Measurements from ENCODE around the gene IL18RAP. TPM values are rescaled to one million over a fixed set of nuclear protein-coding genes. Genes with fewer than 3 reads are reported as not detected.

The IL18RAP gene
- total RNA-seq, 1 donor from 2014 or later: 4.2 TPM

DNA sequence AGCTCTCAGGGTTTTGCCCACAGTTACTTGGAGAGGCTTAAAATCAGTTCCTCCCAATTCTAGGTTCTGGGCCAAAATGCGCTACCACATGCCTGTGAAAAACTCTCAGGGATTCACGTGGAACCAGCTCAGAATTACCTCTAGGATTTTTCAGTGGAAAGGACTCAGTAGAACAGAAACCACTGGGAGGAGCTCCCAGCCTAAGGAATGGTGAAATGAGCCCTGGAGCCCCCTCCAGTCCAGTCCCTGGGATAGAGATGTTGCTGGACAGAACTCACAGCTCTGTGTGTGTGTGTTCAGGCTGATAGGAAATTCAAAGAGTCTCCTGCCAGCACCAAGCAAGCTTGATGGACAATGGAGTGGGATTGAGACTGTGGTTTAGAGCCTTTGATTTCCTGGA is 29.0 kb downstream of the IL18RAP start:
- intact Hi-C loops (cut with micrococcal nuclease): no loop called here

DNA sequence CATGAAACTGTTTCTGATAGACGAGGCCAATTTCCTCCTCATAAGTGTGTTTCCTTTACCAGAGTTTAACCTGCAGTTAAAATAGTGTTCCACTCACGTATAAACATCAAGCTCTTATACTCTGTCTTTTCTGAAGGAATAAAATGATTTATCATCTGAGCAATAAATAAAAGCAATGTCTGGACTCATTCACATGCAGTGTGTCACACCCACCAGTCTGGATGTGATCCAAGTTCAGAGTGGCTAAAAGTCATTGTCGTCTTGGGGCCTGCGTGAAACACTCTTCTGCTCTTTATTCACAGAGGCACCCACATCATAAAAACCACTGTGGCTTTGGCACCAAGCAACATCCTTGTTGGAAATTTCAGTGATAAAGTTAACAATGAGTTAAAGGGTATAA is 30.5 kb downstream of the IL18RAP start:
- intact Hi-C loops (cut with micrococcal nuclease): no loop called here

DNA sequence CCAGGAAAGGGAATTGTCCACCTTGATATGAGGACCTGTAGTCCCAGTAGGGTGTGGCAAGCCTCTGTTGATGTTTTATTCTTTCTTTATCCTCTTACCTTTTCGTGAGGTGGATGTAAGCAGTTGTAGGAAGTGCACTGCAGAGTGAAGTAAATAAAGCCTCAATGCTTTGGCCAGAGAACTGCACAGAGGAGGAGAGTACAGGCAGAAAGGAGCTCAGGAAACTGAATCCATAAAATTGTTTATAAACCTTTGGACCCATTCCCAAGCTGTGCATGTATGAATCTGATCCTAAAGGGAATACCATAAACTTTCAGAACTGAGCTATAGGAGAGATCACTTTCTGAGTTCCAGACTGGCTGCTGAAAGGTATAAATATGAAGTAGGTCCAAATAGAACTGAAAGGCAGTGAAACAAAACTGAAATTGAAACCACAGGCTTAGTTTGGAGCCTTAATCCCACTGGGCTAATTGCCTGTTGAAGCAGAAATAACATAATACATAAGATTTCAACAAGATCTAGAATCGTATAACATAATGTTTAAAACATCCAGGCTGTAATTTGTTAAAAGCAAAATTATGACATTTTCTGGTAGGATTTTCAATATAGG is 32.2 kb downstream of the IL18RAP start:
- intact Hi-C loops (cut with micrococcal nuclease): no loop called here

DNA sequence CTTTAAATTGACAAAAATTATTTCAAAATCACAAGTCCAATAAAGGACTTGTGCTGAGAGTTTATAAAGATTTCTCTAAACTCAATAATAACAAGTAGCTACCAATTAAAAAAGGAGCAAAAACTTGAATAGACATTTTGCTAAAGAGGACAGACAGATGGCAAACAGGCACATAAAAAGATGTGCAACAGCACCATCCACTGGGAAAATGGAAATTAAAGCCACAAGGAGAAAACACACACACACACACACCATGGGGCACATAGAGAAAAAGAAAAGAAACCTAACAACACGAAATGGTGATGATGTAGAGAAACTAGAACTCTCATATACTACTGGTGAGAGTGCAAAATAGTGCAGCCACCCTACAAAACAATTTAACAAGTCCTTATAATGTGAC is 37.5 kb downstream of the IL18RAP start:
- intact Hi-C loops (cut with micrococcal nuclease): no loop called here

DNA sequence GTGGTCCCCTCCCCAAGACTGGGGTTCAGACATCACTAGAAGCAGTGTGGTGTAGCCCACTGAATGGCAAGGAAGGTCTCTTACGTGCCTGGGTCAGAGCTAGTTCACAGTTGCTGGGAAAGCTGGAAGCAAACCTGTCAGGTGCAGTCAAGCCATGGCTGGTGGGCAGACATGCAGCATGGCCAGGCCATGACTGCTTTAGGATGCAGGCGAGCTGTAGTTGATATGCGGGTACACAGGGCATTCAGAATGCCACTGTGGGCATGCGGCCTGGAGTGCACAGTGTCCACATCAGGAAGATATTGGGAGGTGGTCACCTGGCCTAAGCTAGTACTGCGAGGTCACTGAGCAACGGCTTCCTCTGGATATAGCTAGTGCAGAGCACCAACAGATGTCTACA is 38.2 kb downstream of the IL18RAP start:
- intact Hi-C loops (cut with micrococcal nuclease): no loop called here

DNA sequence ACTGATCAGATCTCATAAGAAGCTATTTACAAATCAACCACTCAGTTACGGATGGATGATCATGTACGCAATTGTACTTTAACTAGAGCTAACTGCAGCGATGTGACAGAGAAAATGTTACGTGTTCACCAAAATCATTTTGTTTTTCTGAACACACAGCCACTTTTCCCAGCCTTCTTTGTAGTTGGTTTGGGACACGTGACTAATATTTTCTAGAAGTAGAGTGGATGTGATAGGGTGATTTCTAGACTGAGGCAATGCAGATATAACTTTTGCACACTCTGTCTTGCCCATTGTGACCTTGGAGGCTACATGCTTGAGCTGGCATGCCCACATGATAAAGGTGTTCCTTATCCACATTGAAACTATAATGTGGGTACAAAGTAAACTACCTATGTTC is 40.2 kb downstream of the IL18RAP start:
- intact Hi-C loops (cut with micrococcal nuclease): no loop called here

DNA sequence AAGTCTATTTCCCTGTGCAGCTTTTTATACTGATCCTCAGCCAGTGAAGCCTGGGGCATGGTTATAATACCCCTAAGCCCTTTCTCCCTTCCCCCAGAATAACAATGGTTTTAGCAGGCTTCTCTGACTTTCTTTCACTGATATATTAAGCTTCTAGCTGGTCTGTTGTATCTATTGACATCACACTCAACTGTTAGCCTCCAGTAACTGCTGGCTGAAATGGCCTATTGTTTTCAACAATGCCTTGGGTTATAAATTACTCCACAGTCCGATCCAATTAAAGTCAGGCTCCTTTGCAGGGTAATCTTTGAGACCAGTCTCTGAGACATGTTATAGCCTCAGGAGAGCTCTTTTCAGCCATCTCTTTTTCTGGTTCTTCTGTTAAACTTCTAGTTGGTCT is 47.2 kb downstream of the IL18RAP start:
- intact Hi-C loops (cut with micrococcal nuclease): loop anchor here (5.0 kb wide), 1 partner anchor 337 kb away; no protein-coding TSS in a partner anchor

DNA sequence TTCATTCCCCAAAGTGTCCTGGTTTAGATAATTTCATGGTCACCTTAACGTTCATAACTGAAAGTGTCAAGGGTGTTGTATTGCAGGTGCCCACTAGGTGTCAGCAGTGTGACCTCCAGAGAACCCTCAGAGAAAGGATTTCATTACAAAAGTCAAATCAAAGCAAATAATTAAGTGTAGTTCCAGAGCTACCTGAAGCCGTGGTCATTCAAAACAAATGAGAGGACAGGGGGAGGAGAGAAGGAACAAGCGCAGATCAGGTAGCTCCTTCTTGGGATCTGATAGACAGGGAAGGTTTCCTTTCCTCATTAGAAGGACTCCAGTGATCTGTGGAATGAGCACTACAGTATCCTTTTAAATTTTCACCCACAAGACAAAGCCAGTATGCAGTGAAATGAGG is 50.1 kb downstream of the IL18RAP start, which contains the start of gene SLC9A4:
Gene SLC9A4, plus strand, starts transcription at position 207 of the 400 bp plus-strand sequence. CDS start 534 bp downstream, outside the sequence.
- intact Hi-C loops (cut with micrococcal nuclease): loop anchor here (1.0 to 5.0 kb wide), 4 partner anchors 120 to 334 kb away; no protein-coding TSS in a partner anchor

DNA sequence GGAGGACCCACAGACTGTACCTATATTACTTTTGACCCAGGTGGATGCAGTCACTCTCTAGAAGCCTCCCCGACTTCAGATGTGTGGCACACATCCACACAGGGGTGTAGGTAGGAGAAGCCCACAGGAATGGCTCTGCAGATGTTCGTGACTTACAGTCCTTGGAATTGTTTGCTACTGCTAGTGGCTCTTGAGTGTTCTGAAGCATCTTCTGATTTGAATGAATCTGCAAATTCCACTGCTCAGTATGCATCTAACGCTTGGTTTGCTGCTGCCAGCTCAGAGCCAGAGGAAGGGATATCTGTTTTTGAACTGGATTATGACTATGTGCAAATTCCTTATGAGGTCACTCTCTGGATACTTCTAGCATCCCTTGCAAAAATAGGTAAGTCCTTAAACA is 50.7 kb downstream of the IL18RAP start:
- intact Hi-C loops (cut with micrococcal nuclease): loop anchor here (1.0 to 5.0 kb wide), 4 partner anchors 119 to 334 kb away; no protein-coding TSS in a partner anchor

DNA sequence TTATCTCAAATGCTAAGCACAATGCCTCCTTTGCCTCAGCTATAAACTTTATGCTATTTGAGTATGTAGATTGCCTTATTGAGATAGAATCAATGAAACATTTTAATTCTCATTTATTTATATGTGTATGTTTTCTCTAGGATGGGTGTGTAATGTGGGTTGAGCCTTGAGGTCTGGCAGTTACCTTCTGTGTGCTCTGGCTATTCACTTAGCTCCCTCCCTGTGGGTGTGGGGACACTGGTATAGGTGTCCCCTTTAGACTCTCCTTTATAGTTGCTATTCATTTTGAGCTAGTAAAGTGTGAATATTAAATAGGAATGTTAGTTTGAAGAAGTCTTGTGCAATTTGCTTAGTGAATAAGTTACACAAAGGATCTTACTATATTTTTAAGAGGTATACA is 51.8 kb downstream of the IL18RAP start:
- intact Hi-C loops (cut with micrococcal nuclease): loop anchor here (5.0 kb wide), 1 partner anchor 333 kb away; no protein-coding TSS in a partner anchor

DNA sequence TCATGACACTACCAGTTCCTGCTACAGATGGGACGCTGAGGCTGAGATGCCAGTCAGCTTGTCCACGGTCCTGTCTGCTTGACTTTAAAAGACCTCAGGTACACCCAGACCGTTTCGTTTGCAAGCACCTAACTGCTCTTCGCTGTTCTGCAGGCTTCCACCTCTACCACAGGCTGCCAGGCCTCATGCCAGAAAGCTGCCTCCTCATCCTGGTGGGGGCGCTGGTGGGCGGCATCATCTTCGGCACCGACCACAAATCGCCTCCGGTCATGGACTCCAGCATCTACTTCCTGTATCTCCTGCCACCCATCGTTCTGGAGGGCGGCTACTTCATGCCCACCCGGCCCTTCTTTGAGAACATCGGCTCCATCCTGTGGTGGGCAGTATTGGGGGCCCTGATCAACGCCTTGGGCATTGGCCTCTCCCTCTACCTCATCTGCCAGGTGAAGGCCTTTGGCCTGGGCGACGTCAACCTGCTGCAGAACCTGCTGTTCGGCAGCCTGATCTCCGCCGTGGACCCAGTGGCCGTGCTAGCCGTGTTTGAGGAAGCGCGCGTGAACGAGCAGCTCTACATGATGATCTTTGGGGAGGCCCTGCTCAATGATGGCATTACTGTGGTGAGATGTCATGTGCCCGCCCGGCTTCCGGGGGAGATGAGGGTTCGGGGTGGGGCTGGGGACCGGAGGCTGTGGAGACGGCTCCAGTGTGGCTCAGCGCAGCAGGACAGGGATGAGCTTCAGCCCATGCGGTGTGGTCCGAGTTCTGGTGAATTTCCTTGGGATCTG is 55.9 kb downstream of the IL18RAP start:
- intact Hi-C loops (cut with micrococcal nuclease): no loop called here

DNA sequence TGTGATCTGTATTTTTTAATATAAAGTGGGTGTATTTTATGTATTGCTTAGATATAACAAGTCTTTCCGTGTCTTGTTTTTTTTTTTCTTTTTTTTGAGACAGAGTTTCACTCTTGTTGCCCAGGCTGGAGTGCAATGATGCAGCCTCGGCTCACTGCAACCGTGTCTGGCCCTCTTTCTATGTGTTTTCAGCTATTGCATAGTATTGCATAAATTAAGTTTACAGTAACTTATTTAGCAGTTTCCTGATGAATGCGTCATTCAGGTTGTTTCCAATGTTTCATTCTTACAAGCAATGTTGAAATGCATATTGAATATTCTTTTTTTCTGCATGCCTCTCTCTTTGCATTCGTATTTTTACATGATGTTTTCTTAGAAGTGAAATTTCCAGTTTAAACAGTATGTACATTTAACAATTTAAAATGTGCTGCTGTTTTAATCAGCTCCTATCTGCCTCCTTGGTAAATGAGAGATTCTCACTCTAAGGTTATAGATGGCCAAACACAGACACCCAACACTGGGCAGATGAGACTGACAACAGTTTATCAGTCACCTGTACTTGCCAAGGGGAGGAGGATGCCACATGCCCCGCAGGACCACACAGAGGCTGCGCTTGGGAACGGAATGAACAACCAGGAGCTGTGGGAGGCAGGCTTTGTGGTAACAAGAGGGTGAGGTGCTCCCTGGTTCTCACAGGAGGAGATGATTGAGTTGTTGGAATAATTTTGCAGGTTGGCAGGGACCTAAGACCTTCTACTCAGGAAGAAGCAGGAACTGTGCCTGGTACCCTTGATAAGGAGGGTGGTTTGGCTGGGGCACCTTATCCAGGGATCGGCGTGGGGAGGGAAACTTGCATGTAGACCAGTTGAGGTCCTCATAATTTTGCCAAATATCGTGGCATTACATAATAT is 57.6 kb downstream of the IL18RAP start:
- intact Hi-C loops (cut with micrococcal nuclease): no loop called here

DNA sequence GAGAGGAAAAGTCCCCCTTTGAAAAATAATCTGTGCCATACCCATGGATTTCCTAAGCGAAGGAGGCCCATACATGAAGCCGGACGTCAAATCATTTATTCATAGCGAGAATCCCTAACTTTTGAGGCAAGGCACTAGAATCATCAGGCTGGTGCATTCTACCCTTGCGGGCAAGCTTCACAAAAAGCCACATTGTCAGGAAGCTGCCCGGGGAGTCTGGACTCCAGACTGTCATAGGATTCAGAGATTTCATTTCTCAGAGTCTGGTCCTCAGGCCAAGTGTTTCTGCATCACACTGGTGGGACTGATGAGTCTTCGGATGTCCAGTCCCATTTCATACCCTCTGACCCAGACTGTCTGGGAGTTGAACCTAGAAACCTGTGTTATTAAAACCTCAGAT is 59.0 kb downstream of the IL18RAP start:
- intact Hi-C loops (cut with micrococcal nuclease): no loop called here

DNA sequence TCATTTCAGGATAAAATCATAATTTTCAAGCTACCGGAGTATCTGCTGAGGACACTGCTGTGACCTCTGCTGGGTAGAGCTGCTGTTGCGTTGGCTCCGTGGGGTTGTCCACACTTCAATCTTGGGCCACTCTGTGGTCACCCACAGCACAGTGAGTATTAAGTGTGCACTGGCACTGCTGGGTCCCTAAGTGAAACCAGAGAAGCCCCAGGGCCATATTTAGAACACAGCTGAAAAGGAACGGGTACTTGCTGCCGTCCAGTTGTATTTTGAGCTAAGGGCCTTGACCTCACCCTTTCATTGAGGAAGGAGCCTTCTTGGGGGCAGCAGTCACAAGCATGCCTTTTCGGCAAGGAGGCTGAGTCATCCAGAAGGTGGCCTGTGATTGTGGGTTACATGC is 60.1 kb downstream of the IL18RAP start:
- intact Hi-C loops (cut with micrococcal nuclease): no loop called here

DNA sequence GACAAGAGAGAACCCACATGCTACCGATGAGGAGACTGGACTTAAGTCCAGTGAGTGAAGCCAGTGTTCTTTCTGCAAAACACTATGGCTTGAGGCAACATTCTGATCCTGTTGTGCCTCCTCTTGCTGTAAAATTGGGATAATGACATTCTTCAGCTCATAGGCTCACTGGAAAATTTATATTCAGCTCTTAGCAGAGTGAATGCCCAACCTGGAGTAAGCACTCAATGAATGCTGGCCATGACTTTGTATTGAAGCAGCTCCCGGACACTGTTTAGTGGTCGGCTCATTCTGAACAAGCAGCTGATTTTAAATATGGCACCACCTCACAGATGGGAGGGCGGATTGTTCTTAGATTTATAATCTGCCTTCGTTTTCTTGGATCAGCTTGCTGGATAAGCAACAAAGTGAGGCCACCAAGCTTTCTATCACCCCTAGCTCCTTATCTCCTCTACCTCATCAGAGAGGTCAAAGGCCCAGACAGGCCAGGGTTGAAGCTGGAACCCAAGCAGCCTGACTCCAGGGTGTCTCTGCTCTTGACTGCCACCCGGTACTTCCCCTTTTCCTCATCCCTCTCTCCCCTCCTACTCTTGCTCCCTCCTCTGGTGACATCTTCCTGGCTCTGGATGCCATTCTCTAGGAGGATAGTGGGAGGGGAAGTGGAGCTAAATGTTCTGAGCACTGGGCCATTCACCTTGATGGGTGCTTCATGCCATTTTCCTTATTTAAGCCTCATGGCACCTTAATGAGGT is 61.5 kb downstream of the IL18RAP start:
- intact Hi-C loops (cut with micrococcal nuclease): no loop called here

DNA sequence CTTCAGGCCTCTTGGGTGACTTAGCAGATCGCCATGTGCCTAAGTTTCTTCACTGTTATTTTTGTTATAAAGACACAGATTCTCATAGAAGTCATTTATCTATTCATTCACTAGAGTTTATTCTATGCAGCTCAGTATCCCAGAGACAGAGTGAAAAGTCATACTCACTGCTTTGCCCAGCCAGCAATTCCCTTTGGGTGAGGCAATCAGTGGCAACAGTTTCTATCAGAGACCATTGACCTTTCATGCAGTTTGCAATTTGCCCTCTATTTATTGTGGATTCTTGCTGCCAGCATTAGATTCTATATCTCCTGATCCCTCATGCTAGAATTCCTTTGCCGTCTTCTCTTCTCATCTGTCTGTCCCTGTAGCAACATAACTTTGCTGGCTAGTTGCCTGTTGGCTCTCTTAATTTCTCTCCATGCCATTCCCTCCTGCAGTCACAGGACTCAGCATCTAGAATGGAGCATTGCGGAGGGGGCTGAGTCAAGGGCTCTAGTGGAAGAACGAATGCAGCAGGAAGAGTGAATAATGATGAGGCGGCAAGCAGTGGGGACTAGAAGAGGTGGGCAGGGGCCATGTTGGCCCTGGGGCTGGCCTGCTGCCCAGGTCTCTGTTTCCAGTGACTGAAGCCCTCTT is 62.3 kb downstream of the IL18RAP start:
- intact Hi-C loops (cut with micrococcal nuclease): no loop called here

DNA sequence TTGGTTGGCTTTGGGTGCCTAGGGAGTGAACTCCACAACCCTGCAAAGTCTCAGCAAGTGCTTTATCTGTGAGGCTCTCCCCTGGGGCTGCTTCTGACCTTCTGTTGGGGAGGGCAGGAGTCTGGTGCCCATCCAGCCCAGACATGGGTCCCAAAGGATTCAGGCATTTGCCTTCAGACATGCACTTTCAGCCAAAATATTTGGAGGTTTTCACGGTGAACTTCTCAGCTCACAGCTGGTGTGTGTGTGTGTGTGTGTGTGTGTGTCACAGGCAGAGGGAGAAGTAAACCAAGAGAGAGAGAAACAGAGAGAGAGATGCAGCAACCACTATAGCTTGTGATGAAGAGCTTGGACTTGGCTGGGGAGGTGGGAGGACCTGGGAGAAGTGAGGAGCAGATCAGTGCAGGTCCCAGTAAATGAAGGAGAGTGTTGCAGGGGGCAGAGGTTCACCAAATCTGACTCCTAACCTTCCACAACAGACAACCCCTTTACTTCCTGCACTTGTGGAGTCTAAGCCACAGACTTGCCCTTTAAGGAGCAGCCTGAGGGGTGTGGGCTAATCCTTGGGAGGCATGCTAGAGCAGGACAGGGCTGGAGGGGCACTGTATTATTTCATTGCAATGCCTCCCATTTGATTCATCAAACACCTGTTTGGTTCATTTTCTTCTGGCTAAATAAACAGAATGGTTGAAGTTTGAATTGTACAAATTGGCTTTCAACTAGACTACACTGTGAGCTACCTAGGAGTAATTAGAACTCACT is 64.2 kb downstream of the IL18RAP start:
- intact Hi-C loops (cut with micrococcal nuclease): no loop called here

DNA sequence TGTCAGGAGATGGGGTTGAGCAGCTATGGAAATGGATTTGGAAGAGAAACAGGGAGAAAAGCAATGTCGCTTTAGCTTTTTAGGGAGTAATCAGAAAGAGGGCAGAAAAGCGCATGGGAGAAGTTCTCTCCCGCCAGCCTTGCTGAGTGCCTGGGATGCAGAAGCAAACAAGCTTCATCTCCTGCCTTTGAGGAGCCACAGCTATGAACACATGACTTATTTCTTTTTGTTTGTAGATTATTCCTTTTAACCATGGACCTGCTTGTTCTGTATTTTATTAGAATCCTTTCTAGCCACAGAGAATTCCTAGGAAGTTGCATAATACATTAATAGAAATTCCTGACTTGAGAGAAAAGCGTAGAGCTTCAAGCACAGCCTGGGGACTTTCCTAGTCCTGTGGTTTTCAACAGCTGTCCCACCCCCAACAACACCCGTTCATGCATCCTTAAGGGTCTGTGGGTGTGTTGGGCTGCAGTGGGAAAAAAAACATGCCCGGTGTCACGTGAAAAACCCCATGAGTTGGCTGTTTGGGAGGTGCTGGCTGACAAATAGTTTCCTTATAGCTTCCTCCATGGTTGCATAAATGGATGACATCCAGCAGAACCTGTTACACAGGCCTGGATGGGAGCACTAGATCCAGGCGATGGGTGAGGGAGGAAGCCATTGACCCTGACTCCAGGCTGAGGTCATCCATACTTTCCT is 65.0 kb downstream of the IL18RAP start:
- intact Hi-C loops (cut with micrococcal nuclease): no loop called here

DNA sequence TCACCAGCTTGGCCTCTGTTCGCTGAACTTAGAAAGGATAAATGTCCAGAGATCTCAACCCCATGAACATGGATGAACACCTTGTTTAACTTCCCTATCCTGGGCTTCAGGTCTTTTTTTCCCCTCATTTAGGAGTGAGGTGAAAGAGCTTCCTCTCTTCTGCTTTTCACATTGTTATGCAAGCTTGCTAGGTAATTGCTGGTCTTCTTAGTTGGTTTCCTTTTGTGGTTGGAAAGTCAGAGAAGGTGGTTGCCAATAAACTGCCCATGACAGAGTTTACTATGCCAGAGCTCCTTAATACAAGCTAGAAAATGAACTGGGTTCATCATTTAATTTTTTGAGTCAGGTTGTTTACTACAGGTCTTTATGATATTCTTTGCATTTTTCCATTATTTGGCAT is 66.7 kb downstream of the IL18RAP start:
- intact Hi-C loops (cut with micrococcal nuclease): no loop called here
